Trophoblast cell (in vitro differentiated cells and primary cell): ENCODE results near the gene ELMOD1.

Experiments
- DNase-seq, 2 donors: peaks; one replicate each; pipeline ENCODE4 v3.0.0-alpha.2; 2016
- H2AFZ ChIP-seq: 2 replicates; pipeline ENCODE4 v1.6.1; 2013; ENCODE audit warnings: low read length, moderate library complexity, mild to moderate bottlenecking; ENCODE audit not compliant: insufficient read depth, poor library complexity
- H2AK5ac ChIP-seq: 2 replicates; pipeline ENCODE4 v1.6.1; 2013; ENCODE audit warnings: mild to moderate bottlenecking, low read length
- H2BK120ac ChIP-seq: 2 replicates; pipeline ENCODE4 v1.6.1; 2013; ENCODE audit warnings: low read length, mild to moderate bottlenecking, moderate library complexity; ENCODE audit not compliant: insufficient read depth, poor library complexity
- H2BK12ac ChIP-seq: 2 replicates; pipeline ENCODE4 v1.6.1; 2013; ENCODE audit warnings: mild to moderate bottlenecking, low read length, moderate library complexity
- H2BK5ac ChIP-seq: 2 replicates; pipeline ENCODE4 v1.6.1; 2013; ENCODE audit warnings: low read length, low read depth, moderate library complexity, mild to moderate bottlenecking; ENCODE audit not compliant: poor library complexity
- H3K14ac ChIP-seq: 2 replicates; pipeline ENCODE4 v1.6.1; 2013; ENCODE audit warnings: mild to moderate bottlenecking, low read length
- H3K18ac ChIP-seq: 2 replicates; pipeline ENCODE4 v1.6.1; 2013; ENCODE audit warnings: mild to moderate bottlenecking, low read length
- H3K23ac ChIP-seq: 2 replicates; pipeline ENCODE4 v1.6.1; 2013; ENCODE audit warnings: low read length
- H3K27ac ChIP-seq: 2 replicates; pipeline ENCODE4 v1.5.1; 2013; ENCODE audit warnings: low read depth, mild to moderate bottlenecking, inconsistent platforms, low read length, moderate library complexity
- H3K27me3 ChIP-seq: 2 replicates; pipeline ENCODE4 v1.6.1; 2013; ENCODE audit warnings: inconsistent platforms, mild to moderate bottlenecking, low read length, moderate library complexity; ENCODE audit not compliant: insufficient read depth
- H3K36me3 ChIP-seq, 2 experiments: 1 replicate in 1 of 2; 2 replicates in 1 of 2; pipeline ENCODE4 v1.6.1; 2013; ENCODE audit warnings: low read length in 2 of 2, mild to moderate bottlenecking in 2 of 2, moderate library complexity in 1 of 2; ENCODE audit not compliant: insufficient read depth in 2 of 2, control insufficient read depth in 1 of 2
- H3K4ac ChIP-seq: 2 replicates; pipeline ENCODE4 v1.6.1; 2013; ENCODE audit warnings: low read depth, mild to moderate bottlenecking, low read length, moderate library complexity
- H3K4me1 ChIP-seq, 2 experiments: 1 replicate in 1 of 2; 2 replicates in 1 of 2; pipeline ENCODE4 v1.6.1; 2013; ENCODE audit warnings: low read length in 2 of 2, mild to moderate bottlenecking in 2 of 2, moderate library complexity in 1 of 2; ENCODE audit not compliant: insufficient read depth in 2 of 2, control insufficient read depth in 1 of 2
- H3K4me2 ChIP-seq: 2 replicates; pipeline ENCODE4 v1.6.1; 2013; ENCODE audit warnings: inconsistent platforms, mild to moderate bottlenecking, low read length, moderate library complexity
- H3K4me3 ChIP-seq: 2 replicates; pipeline ENCODE4 v1.5.1; 2013; ENCODE audit warnings: mild to moderate bottlenecking, low read depth, low read length, inconsistent platforms
- H3K79me1 ChIP-seq: one replicate; pipeline ENCODE4 v1.6.1; 2013; ENCODE audit warnings: low read length
- H3K79me2 ChIP-seq: 2 replicates; pipeline ENCODE4 v1.6.1; 2013; ENCODE audit warnings: low read length, mild to moderate bottlenecking; ENCODE audit not compliant: control insufficient read depth, insufficient read depth, poor library complexity
- H3K9ac ChIP-seq: 2 replicates; pipeline ENCODE4 v1.6.1; 2013; ENCODE audit warnings: mild to moderate bottlenecking, low read length
- H3K9me3 ChIP-seq: 2 replicates; pipeline ENCODE4 v1.6.1; 2013; ENCODE audit warnings: low read depth, mild to moderate bottlenecking, control low read depth, inconsistent platforms, low read length; ENCODE audit not compliant: insufficient read depth
- H4K12ac ChIP-seq: 2 replicates; pipeline ENCODE4 v1.6.1; 2013; ENCODE audit warnings: low read depth, mild to moderate bottlenecking, low read length, moderate library complexity
- H4K8ac ChIP-seq: 2 replicates; pipeline ENCODE4 v1.6.1; 2013; ENCODE audit warnings: low read depth, mild to moderate bottlenecking, low read length, moderate library complexity
- H4K91ac ChIP-seq: one replicate; pipeline ENCODE4 v1.6.1; 2013; ENCODE audit warnings: low read depth, mild to moderate bottlenecking, low read length, moderate library complexity
- WGBS: extraction: QIAGEN DNeasy Blood & Tissue Kit; methylation state at CpG from one replicate; pipeline ENCODE4 v1.1.7; 2013; ENCODE audit warnings: missing lambda C conversion rate; ENCODE audit not compliant: insufficient read length, insufficient coverage; ENCODE audit errors: extremely low coverage; 5-methylcytosine and 5-hydroxymethylcytosine counted together

The ELMOD1 gene

DNA sequence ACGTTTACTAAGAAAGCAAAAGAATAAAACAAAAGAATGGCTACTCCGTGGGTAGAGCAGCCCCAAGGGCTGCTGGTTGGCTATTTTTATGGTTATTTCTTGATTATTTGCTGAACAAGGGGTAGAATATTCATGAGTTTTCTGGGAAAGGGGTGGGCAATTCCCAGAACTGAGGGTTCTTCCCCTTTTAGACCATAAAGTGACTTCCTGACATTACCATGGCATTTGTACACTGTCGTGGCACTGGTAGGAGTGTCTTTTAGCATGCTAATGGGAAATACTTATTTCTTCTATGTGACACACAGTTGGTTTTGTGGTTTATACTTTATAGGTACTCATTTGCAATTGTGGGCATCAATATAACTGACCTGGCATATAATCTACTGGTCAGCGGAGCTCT lies 64.7 kb downstream of the ELMOD1 start:
- no CpG with 5 or more reads among the region's 4 CpGs for WGBS

DNA sequence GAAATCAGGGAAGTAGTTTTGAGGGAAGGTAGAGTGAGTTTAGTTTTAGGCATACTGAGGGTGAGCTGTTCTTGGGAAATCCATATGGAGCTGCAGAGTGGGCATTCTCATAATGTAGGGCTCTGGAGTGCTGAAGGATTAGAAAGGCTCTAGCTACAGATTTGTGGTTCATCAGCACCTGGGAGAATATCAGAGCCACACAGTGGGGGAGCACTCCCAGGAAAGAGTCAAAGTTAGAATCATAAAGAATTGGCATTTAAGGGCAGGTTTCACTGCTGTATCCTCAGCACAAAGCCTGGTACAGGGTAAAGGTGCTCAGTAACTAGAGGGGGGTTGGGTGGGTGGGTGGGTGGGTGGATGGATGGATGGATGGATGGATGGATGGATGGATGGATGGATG lies 68.4 kb downstream of the ELMOD1 start:
- no peaks in the 10 kb centered on the region for H3K4me1 ChIP-seq
- no peaks in the 10 kb centered on the region for H3K79me1 ChIP-seq
- H2BK12ac ChIP-seq: no peak overlapping the region
- no peak overlapping the region for H2AK5ac ChIP-seq
- no peak overlapping the region for H4K12ac ChIP-seq
- H4K91ac ChIP-seq: no peak overlapping the region
- no peak overlapping the region for H3K4me2 ChIP-seq
- H3K4ac ChIP-seq: no peak overlapping the region
- no peak overlapping the region for H3K18ac ChIP-seq
- H3K79me2 ChIP-seq: no peaks in the 10 kb centered on the region
- H3K27ac ChIP-seq: no peak overlapping the region
- H3K27me3 ChIP-seq: no peaks in the 10 kb centered on the region
- DNase-seq: no peak
- H4K8ac ChIP-seq: no peak overlapping the region
- no peak overlapping the region for H2BK120ac ChIP-seq
- H3K4me3 ChIP-seq: no peak overlapping the region
- no peaks in the 10 kb centered on the region for H3K36me3 ChIP-seq
- H3K9me3 ChIP-seq: no peaks in the 10 kb centered on the region
- H3K23ac ChIP-seq: no peak overlapping the region
- no peak overlapping the region for H2BK5ac ChIP-seq
- no peak overlapping the region for H3K14ac ChIP-seq
- no peak overlapping the region for H3K9ac ChIP-seq
- H2AFZ ChIP-seq: no peak overlapping the region

More for the DNA sequence above, 64.7 kb downstream of the ELMOD1 start:
- H3K79me1 ChIP-seq: no peaks in the 10 kb centered on the region
- H2BK120ac ChIP-seq: no peak overlapping the region
- no peak overlapping the region for H3K9ac ChIP-seq
- no peak overlapping the region for H2AFZ ChIP-seq
- H3K18ac ChIP-seq: no peak overlapping the region
- no peak overlapping the region for H2BK5ac ChIP-seq
- H3K36me3 ChIP-seq: no peaks in the 10 kb centered on the region
- no peak overlapping the region for H4K8ac ChIP-seq
- H3K27ac ChIP-seq: no peak overlapping the region
- H3K79me2 ChIP-seq: no peaks in the 10 kb centered on the region
- no peaks in the 10 kb centered on the region for H3K27me3 ChIP-seq
- DNase-seq: no peak
- H3K9me3 ChIP-seq: no peaks in the 10 kb centered on the region
- no peak overlapping the region for H2AK5ac ChIP-seq
- H3K14ac ChIP-seq: no peak overlapping the region
- no peak overlapping the region for H2BK12ac ChIP-seq
- H3K4ac ChIP-seq: no peak overlapping the region
- H3K4me1 ChIP-seq: no peaks in the 10 kb centered on the region
- H4K91ac ChIP-seq: no peak overlapping the region
- H3K23ac ChIP-seq: no peak overlapping the region
- H4K12ac ChIP-seq: no peak overlapping the region
- no peak overlapping the region for H3K4me2 ChIP-seq
- no peak overlapping the region for H3K4me3 ChIP-seq

DNA sequence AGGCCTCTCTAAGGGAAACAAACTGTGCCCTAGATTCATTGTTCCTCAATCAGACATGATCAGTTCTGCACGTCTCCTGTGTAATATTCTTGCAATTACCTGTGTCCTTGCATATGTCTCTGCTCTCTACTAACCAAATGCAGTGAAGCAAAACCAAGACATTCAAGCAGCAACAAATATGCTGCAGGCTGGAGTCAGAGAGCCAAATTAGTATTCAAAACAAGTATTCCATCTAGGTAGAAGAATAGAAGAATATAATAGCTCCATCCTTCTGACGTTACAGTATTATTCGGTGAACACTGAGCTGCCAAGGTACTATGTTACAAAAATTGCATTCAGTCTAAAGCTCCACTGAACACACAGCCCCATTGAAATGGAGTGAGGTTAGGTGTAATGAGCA lies 69.1 kb downstream of the ELMOD1 start:
- Histone ChIP-seq H3K4me2 (no peak overlapping the region), H3K27me3 (no peaks in the 10 kb centered on the region), H2AK5ac (no peak overlapping the region), H3K79me1 (no peaks in the 10 kb centered on the region), H4K8ac (no peak overlapping the region), H3K9me3 (no peaks in the 10 kb centered on the region), H3K4ac (no peak overlapping the region), H3K4me1 (no peaks in the 10 kb centered on the region), H2BK5ac (no peak overlapping the region), H3K9ac (no peak overlapping the region), H3K36me3 (no peaks in the 10 kb centered on the region), H3K23ac (no peak overlapping the region), H3K79me2 (no peaks in the 10 kb centered on the region), H3K4me3 (no peak overlapping the region), H2BK120ac (no peak overlapping the region), H4K12ac (no peak overlapping the region), H3K27ac (no peak overlapping the region), H3K14ac (no peak overlapping the region), H3K18ac (no peak overlapping the region), H4K91ac (no peak overlapping the region), H2BK12ac (no peak overlapping the region), H2AFZ (no peak overlapping the region)
- no peak for DNase-seq
- WGBS: no CpG with 5 or more reads among the region's 3 CpGs

DNA sequence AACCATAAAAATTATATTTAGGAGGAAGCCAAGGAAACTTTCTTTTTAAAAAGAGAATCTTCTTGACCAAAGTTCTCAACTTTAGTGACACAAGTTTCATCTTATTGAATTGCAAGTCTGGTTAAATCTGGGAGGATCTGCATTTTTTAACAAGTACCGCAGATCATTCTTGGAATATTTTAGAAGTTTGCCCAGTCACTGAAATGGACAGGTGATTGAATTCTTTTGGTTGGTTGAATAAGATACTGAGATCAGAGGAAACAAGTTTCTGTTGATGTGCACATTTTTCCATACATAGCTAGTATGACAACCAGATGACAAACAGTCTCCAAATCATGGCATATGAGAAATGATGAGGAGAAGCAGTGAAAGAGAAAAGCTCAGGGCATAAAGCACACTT lies 70.7 kb downstream of the ELMOD1 start:
- Histone ChIP-seq H3K79me1 (no peaks in the 10 kb centered on the region), H3K14ac (no peak overlapping the region), H3K27ac (no peak overlapping the region), H4K91ac (no peak overlapping the region), H4K12ac (no peak overlapping the region), H2BK5ac (no peak overlapping the region), H3K4ac (no peak overlapping the region), H3K9me3 (no peaks in the 10 kb centered on the region), H3K4me2 (no peak overlapping the region), H3K79me2 (no peaks in the 10 kb centered on the region), H3K4me3 (no peak overlapping the region), H2AFZ (no peak overlapping the region), H3K36me3 (no peaks in the 10 kb centered on the region), H3K23ac (no peak overlapping the region), H3K18ac (no peak overlapping the region), H3K4me1 (no peaks in the 10 kb centered on the region), H3K27me3 (no peaks in the 10 kb centered on the region), H3K9ac (no peak overlapping the region), H2BK12ac (no peak overlapping the region), H2AK5ac (no peak overlapping the region), H4K8ac (no peak overlapping the region), H2BK120ac (no peak overlapping the region)
- peak in 1 of 2 donors; percentile 35 for DNase-seq
- WGBS: no CpG with 5 or more reads among the region's 1 CpG
